NCI-H82 treated with DMSO at 0.1 percent for 48 hours (cell line): Measurements from ENCODE around the gene PDGFD.

Source experiments
- DNase-seq: peaks from one replicate; lab custom pipeline; 2025; ENCODE audit not compliant: unreplicated experiment; lab: John Stamatoyannopoulos, UW

The PDGFD gene

GRCh38 chr11:103894034-103894433, 269.9 kb downstream of the PDGFD start:
- peak; percentile 11 for DNase-seq

DNA sequence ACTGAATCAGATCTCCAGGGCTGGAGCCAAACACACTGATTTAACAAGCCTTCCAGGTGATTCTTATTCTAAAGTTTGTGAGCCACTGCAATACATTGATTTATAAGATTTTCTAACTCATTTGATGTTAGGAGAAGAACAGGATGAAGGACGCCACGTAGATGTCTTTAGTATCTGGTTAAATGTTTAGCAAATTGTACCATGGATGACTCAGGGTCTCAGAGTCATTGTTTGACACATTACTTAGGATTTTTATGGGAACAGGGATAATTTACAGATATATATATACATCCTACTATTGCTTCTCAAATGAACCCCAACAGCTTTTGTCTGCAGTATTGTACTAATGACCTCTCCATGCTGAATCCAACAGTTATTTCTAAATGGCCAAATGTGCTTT, 270.6 kb downstream of the PDGFD start:
- no peak for DNase-seq

GRCh38 chr11:103892603-103893002, 271.3 kb downstream of the PDGFD start:
- DNase-seq: no peak

GRCh38 chr11:103890654-103891053, 273.3 kb downstream of the PDGFD start:
- DNase-seq: no peak

- DNase-seq: no peak
These were observed 274.3 kb downstream of the PDGFD start for GRCh38 chr11:103889679-103890078.

DNA sequence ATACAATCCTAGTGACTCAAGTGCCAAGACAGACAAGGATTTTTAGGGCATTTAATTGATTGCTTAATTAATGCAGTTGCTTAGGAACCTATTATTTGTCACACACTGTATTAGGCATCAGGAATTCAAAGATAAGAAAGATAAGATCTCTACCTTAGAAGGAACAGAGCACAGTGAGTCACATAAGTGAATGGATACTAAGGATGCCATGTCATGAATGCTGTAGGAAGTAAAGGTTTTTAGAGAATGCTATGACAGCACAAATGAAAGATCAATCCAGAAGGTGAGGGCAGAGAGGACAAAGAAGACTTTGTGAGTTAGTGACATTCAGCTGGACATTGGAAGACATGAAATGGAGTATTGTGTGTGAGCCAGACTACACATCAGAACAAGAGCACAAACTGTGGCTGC, 275.4 kb downstream of the PDGFD start:
- DNase-seq: no peak

DNA sequence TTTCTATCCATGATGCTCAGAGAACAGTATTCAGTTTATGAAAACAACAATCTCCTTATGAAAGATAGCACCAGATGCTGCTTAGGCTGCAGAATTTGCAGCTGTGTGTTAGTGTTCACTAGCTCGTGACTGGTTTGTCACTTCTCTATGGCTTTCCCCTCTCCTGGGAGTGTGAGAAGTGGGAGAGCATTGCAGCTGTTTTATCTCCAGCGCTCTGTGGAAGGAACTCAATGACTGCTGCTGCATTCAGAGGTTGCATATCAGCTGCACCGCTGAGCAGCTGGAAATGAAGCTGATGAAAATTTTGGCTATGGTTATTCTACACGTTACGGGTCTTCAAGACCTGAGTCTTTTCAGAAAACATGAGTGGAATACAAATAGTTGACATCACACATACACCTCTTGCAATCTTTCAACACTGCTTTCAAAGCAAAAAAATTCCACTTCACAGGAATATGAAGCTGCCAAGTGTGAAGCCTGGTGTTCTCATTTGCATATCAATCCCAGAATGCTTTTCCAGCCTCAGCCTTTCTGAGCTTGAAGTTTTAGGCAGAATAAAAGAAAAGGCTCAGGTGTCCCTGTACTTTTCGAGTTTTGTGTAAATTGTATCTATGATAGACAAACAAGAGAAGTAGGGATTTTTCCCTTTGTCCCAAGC, 276.8 kb downstream of the PDGFD start:
- DNase-seq: no peak

DNA sequence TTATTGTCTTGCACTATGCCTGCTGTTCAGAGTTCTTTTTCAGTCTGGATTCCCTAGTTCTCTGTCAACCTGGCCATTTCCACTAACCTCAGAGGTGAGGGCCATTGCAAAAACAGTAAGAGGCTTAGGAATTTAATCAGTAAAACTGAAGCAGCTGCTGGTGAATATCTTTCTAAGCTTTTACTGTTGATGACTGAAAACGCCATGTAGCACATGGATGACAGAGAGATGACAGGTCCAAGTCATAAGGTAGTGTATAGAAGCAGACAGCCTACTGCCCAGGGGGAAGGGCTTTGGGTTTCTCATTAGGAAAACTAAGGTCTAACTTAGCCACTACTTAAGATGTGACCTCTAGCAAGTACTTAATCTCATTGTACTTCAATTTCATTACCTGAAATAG, 280.1 kb downstream of the PDGFD start:
- DNase-seq: no peak

GRCh38 chr11:103883291-103883690, 280.7 kb downstream of the PDGFD start:
- DNase-seq: no peak

DNA sequence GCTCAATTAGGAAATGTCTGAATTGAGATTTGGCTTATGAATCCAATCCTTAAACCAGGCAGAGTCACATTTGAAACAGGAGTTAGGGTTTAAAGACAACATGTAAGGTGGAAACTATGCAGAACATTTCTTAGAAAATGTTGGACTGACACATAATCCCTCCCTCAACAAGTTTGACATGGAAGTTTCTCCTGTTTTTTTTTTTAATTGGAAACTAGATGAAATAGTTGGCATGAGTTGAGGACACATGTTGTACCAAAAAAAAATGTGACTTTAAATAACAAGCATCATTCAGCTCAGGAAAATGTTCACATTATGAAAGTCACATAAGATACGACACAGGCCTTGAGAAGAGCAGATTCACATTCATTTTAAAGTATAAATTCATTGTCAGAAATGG, 282.4 kb downstream of the PDGFD start:
- no peak for DNase-seq

DNA sequence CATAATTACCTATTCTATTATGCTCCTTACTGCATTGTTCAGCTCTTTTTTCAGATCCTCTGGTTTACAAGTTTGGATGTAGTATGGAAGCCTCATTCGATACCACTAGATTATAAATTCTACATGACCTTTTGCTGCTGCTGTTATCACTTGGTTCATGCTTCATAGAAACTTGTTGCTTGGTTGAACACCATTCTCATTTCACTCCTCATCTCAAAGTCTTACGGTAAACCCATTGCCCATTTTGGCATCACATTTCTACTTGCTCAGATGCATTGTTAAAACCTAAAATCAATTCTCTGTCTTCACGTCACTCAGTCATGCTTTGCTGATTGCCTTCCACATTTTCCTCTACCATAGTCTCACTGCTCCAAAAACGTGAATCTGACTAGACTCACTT, 283.0 kb downstream of the PDGFD start:
- no peak for DNase-seq

DNA sequence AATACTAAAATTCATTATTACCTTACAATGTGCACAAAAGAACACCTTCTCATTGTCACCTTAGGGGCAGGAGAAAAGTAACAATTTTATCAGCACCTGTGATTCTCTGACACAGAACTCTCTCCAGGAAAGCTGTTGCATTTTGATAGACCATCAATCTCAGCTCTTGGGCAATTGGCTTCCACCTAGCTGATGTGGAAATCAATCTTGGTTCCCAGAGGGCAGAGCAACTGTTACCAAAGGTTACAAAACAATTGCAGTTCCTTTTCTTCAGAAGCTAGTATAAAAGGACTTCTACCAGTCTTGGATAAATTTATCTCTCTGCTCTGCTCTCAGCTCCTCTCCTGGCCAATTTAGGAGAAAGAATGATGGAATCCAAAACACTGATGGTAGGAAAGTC, 285.3 kb downstream of the PDGFD start:
- DNase-seq: no peak

- DNase-seq: no peak
These were observed 286.7 kb downstream of the PDGFD start for GRCh38 chr11:103877221-103877620.

GRCh38 chr11:103875855-103876510, 288.0 kb downstream of the PDGFD start:
- DNase-seq: no peak

- no peak for DNase-seq
These were observed 291.2 kb downstream of the PDGFD start for GRCh38 chr11:103872748-103873147.

- no peak for DNase-seq
These were observed 291.9 kb downstream of the PDGFD start for GRCh38 chr11:103871923-103872551.

- no peak for DNase-seq
These were observed 293.1 kb downstream of the PDGFD start for GRCh38 chr11:103870821-103871309.

DNA sequence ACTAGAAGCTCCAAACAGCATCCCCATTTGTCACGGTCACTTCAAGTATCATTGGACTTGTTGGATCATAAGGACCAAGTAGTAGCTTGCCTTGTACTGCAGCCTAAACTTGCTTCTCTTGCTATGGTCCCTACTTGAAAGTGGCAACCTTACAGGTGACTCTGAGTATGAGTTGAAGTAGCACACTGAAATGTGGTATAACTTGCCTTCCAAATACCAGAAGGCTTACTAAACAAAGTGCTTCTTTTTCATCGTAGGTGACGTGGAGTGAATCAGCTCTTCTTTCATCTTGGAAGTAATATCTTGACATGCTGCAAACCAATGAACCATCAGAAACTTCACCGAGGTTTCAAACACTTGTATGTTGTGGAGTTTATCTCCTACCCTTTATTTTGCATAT, 296.5 kb downstream of the PDGFD start:
- DNase-seq: no peak

- no peak for DNase-seq
These were observed 300.4 kb downstream of the PDGFD start for GRCh38 chr11:103863497-103863896.

- no peak for DNase-seq
These were observed 301.2 kb downstream of the PDGFD start for GRCh38 chr11:103862802-103863174.

- DNase-seq: no peak
These were observed 301.7 kb downstream of the PDGFD start for GRCh38 chr11:103862094-103862801.
